ENCODE results near the gene SEMA3A.
"Not testable (repeated sequence)": the region's sequence is repeated elsewhere in the genome, so short reads cannot be mapped to it uniquely, and the experiment has no call there.

Gene SEMA3A

GRCh38 chr7:84194484-84195271 is at the start of gene SEMA3A:
Gene SEMA3A, minus strand, starts transcription at chr7:84194789. Its CDS starts 203 bp downstream, at chr7:84194586.
- DNase-seq (ENCODE audit: low spot score) = peak; percentile 54

- DNase-seq (ENCODE audit: low spot score) = not testable (repeated sequence)
Observed at GRCh38 chr7:84243037-84243436, 48.4 kb upstream of the SEMA3A start.

GRCh38 chr7:84238596-84238995 is 44.0 kb upstream of the SEMA3A start:
- no peak for DNase-seq (ENCODE audit: low spot score)

GRCh38 chr7:84237533-84238173 is 43.1 kb upstream of the SEMA3A start:
- DNase-seq (ENCODE audit: low spot score) = peak; percentile 61

GRCh38 chr7:84236398-84236797 is 41.8 kb upstream of the SEMA3A start:
- peak; percentile 14 for DNase-seq (ENCODE audit: low spot score)

- peak; percentile 22 for DNase-seq (ENCODE audit: low spot score)
Observed at GRCh38 chr7:84232646-84233045, 38.1 kb upstream of the SEMA3A start.

GRCh38 chr7:84231157-84231556 is 36.6 kb upstream of the SEMA3A start:
- DNase-seq (ENCODE audit: low spot score) = peak; percentile 39

GRCh38 chr7:84230491-84230890 is 35.9 kb upstream of the SEMA3A start:
- no peak for DNase-seq (ENCODE audit: low spot score)

GRCh38 chr7:84228526-84228925 is 33.9 kb upstream of the SEMA3A start:
- no peak for DNase-seq (ENCODE audit: low spot score)

- DNase-seq (ENCODE audit: low spot score) = no peak
Observed at GRCh38 chr7:84226759-84227158, 32.2 kb upstream of the SEMA3A start.

GRCh38 chr7:84224505-84224904 is 29.9 kb upstream of the SEMA3A start:
- DNase-seq (ENCODE audit: low spot score) = no peak

- no peak for DNase-seq (ENCODE audit: low spot score)
Observed at GRCh38 chr7:84219310-84219709, 24.7 kb upstream of the SEMA3A start.

GRCh38 chr7:84218681-84219080 is 24.1 kb upstream of the SEMA3A start:
- no peak for DNase-seq (ENCODE audit: low spot score)

GRCh38 chr7:84216472-84216871 is 21.9 kb upstream of the SEMA3A start:
- peak; percentile 20 for DNase-seq (ENCODE audit: low spot score)

GRCh38 chr7:84214757-84215156 is 20.2 kb upstream of the SEMA3A start:
- not testable (repeated sequence) for DNase-seq (ENCODE audit: low spot score)

GRCh38 chr7:84210301-84210700 is 15.7 kb upstream of the SEMA3A start:
- DNase-seq (ENCODE audit: low spot score) = no peak

GRCh38 chr7:84209006-84209405 is 14.4 kb upstream of the SEMA3A start:
- no peak for DNase-seq (ENCODE audit: low spot score)

GRCh38 chr7:84207615-84208014 is 13.0 kb upstream of the SEMA3A start:
- no peak for DNase-seq (ENCODE audit: low spot score)

- DNase-seq (ENCODE audit: low spot score) = no peak
Observed at GRCh38 chr7:84207025-84207424, 12.4 kb upstream of the SEMA3A start.

- peak; percentile 57 for DNase-seq (ENCODE audit: low spot score)
Observed at GRCh38 chr7:84204655-84205054, 10.1 kb upstream of the SEMA3A start.

GRCh38 chr7:84202855-84203254 is 8.3 kb upstream of the SEMA3A start:
- no peak for DNase-seq (ENCODE audit: low spot score)

GRCh38 chr7:84200859-84201258 is 6.3 kb upstream of the SEMA3A start:
- no peak for DNase-seq (ENCODE audit: low spot score)

GRCh38 chr7:84199216-84199615 is 4.6 kb upstream of the SEMA3A start:
- no peak for DNase-seq (ENCODE audit: low spot score)

- DNase-seq (ENCODE audit: low spot score) = no peak
Observed at GRCh38 chr7:84196084-84196503, 1.5 kb upstream of the SEMA3A start.

Data from AG08395 (cell line).